H1 (cell line): Measurements from ENCODE around the gene BICRAL. TPM values are rescaled to one million over a fixed set of nuclear protein-coding genes. Genes with fewer than 3 reads are reported as not detected.

ENCODE experiments used
- CTCF ChIA-PET: fragments of 300-600 bp; sonication (Branson Sonifier 250); formaldehyde crosslinking; loops from one replicate; lab custom pipeline; 2021; ENCODE audit not compliant: partially characterized antibody; lab: Charles Lee
- POLR2A ChIA-PET: fragments of 300-600 bp; sonication (Branson Sonifier 250); formaldehyde crosslinking; loops from one replicate; lab custom pipeline; 2021; ENCODE audit warnings: inconsistent platforms; ENCODE audit not compliant: partially characterized antibody; lab: Charles Lee
- DNase-seq, 2 experiments: peaks; one replicate each; pipeline versions ENCODE4 v3.0.0 to v3.0.0-alpha.2; 2010 to 2022; ENCODE audit warnings: low spot score in 2 of 2, low read depth in 1 of 2, mixed read lengths in 1 of 2
- FAIRE-seq: peaks from 2 replicates; lab custom pipeline; 2011; peaks lifted over from hg19 to GRCh38; lab: Jason Lieb, UNC
- H2AFZ ChIP-seq: 2 replicates; pipeline ENCODE4 v1.8.1; 2012; ENCODE audit warnings: low read length, inconsistent platforms
- H2AK5ac ChIP-seq: 2 replicates; pipeline ENCODE4 v1.6.1; 2013; ENCODE audit warnings: low read depth, low read length
- H2BK120ac ChIP-seq: replicated peaks from 2 replicates; pipeline ENCODE3; 2013; ENCODE audit warnings: low read depth, low read length, inconsistent platforms
- H2BK12ac ChIP-seq: 2 replicates; pipeline ENCODE4 v1.6.1; 2013; ENCODE audit warnings: low read depth, low read length
- H2BK15ac ChIP-seq: 2 replicates; pipeline ENCODE4 v1.6.1; 2013; ENCODE audit warnings: low read length
- H2BK20ac ChIP-seq: 2 replicates; pipeline ENCODE4 v1.6.1; 2013; ENCODE audit warnings: low read length
- H2BK5ac ChIP-seq: 2 replicates; pipeline ENCODE4 v1.6.1; 2013; ENCODE audit warnings: low read depth, low read length
- H3K14ac ChIP-seq: 2 replicates; pipeline ENCODE4 v1.6.1; 2013; ENCODE audit warnings: inconsistent platforms; ENCODE audit not compliant: insufficient read length
- H3K18ac ChIP-seq: 2 replicates; pipeline ENCODE4 v1.6.1; 2013; ENCODE audit warnings: low read length; ENCODE audit errors: extremely low read depth
- H3K23ac ChIP-seq: 2 replicates; pipeline ENCODE4 v1.6.1; 2013; ENCODE audit warnings: inconsistent platforms; ENCODE audit not compliant: insufficient read length
- H3K23me2 ChIP-seq: 2 replicates; pipeline ENCODE4 v1.6.1; 2013; ENCODE audit warnings: low read depth, low read length
- H3K27ac ChIP-seq: 2 replicates; pipeline ENCODE4 v1.6.1; 2011; ENCODE audit warnings: low read depth, low read length, inconsistent platforms
- H3K27me3 ChIP-seq, 4 experiments: replicated peaks in 1 of 4; 1 replicate in 1 of 4; 2 replicates in 3 of 4; pipeline versions ENCODE4 v1.6.1 to v1.8.1; 2011 to 2013; ENCODE audit warnings: low read length in 3 of 4, mild to moderate bottlenecking in 3 of 4, inconsistent platforms in 2 of 4, mixed read lengths in 2 of 4, moderate library complexity in 1 of 4; ENCODE audit not compliant: control insufficient read depth in 3 of 4, insufficient read depth in 3 of 4; ENCODE audit errors: extremely low read depth in 1 of 4
- H3K36me3 ChIP-seq, 4 experiments: 2 replicates each; pipeline versions ENCODE4 v1.6.1 to v1.8.1; 2011 to 2013; ENCODE audit warnings: mild to moderate bottlenecking in 4 of 4, low read length in 3 of 4, moderate library complexity in 2 of 4, control low read depth in 1 of 4, inconsistent platforms in 1 of 4; ENCODE audit not compliant: insufficient read depth in 4 of 4, control insufficient read depth in 2 of 4
- H3K4ac ChIP-seq: replicated peaks from 2 replicates; pipeline ENCODE3; 2013; ENCODE audit warnings: low read length, low read depth, mixed read lengths, inconsistent platforms; ENCODE audit not compliant: insufficient read length
- H3K4me1 ChIP-seq, 4 experiments: replicated peaks in 1 of 4; 1 replicate in 1 of 4; 2 replicates in 3 of 4; pipeline versions ENCODE4 v1.6.1 to v1.8.1; 2011 to 2013; ENCODE audit warnings: low read length in 3 of 4, inconsistent platforms in 2 of 4, mixed read lengths in 1 of 4; ENCODE audit not compliant: insufficient read depth in 4 of 4, control insufficient read depth in 3 of 4
- H3K4me2 ChIP-seq, 2 experiments: 2 replicates each; pipeline versions ENCODE4 v1.6.1 to v1.8.1; 2011 to 2013; ENCODE audit warnings: low read depth in 2 of 2, low read length in 2 of 2, control low read depth in 1 of 2, inconsistent platforms in 1 of 2, mild to moderate bottlenecking in 1 of 2; ENCODE audit not compliant: insufficient read depth in 1 of 2
- H3K4me3 ChIP-seq, 4 experiments: fragments of 200-600, 300-600 bp in 1 of 4; sonication (generic), shearing (Covaris generic), sonication (Bioruptor Twin) in 1 of 4; 2 replicates each; pipeline versions ENCODE4 v1.5.1 to v1.8.1; 2011 to 2016; ENCODE audit warnings: low read length in 4 of 4, low read depth in 3 of 4, control low read depth in 2 of 4, inconsistent platforms in 2 of 4, mild to moderate bottlenecking in 2 of 4, mixed read lengths in 1 of 4, moderate library complexity in 1 of 4; ENCODE audit not compliant: insufficient read depth in 2 of 4; ENCODE audit errors: extremely low read depth in 1 of 4
- H3K56ac ChIP-seq: replicated peaks from 2 replicates; pipeline ENCODE3; 2013; ENCODE audit warnings: low read depth, mild to moderate bottlenecking, mixed read lengths, low read length, inconsistent platforms; ENCODE audit not compliant: insufficient read length
- H3K79me1 ChIP-seq: 2 replicates; pipeline ENCODE4 v1.6.1; 2013; ENCODE audit warnings: low read depth, low read length, control low read depth
- H3K79me2 ChIP-seq, 2 experiments: 2 replicates each; pipeline versions ENCODE4 v1.6.1 to v1.8.1; 2012 to 2013; ENCODE audit warnings: low read length in 2 of 2, mild to moderate bottlenecking in 2 of 2, inconsistent platforms in 1 of 2; ENCODE audit not compliant: insufficient read depth in 2 of 2, control insufficient read depth in 1 of 2
- H3K9ac ChIP-seq, 4 experiments: replicated peaks in 1 of 4; 1 replicate in 1 of 4; 2 replicates in 3 of 4; pipeline versions ENCODE4 v1.6.1 to v1.8.1; 2011 to 2013; ENCODE audit warnings: low read depth in 3 of 4, low read length in 3 of 4, control low read depth in 2 of 4, mild to moderate bottlenecking in 2 of 4, moderate library complexity in 2 of 4, inconsistent platforms in 1 of 4; ENCODE audit errors: extremely low read depth in 1 of 4
- H3K9me3 ChIP-seq, 2 experiments: 2 replicates each; pipeline versions ENCODE4 v1.6.1 to v1.8.1; 2012 to 2013; ENCODE audit warnings: mild to moderate bottlenecking in 2 of 2, moderate library complexity in 2 of 2, control low read depth in 1 of 2, inconsistent platforms in 1 of 2, low read depth in 1 of 2, low read length in 1 of 2, mixed read lengths in 1 of 2; ENCODE audit not compliant: insufficient read depth in 2 of 2
- H4K20me1 ChIP-seq, 2 experiments: replicated peaks in 1 of 2; 2 replicates each; pipeline versions ENCODE3 to v1.8.1; 2011 to 2013; ENCODE audit warnings: inconsistent platforms in 2 of 2, low read length in 2 of 2, mild to moderate bottlenecking in 1 of 2; ENCODE audit not compliant: insufficient read depth in 2 of 2, control insufficient read depth in 1 of 2
- H4K5ac ChIP-seq: 2 replicates; pipeline ENCODE4 v1.6.1; 2013; ENCODE audit warnings: low read length, low read depth, mixed read lengths, inconsistent platforms; ENCODE audit not compliant: insufficient read length
- H4K8ac ChIP-seq: 2 replicates; pipeline ENCODE4 v1.8.0; 2013; ENCODE audit warnings: mild to moderate bottlenecking, moderate library complexity, low read length, inconsistent platforms; ENCODE audit not compliant: insufficient read depth; ENCODE audit errors: extremely low read depth
- H4K91ac ChIP-seq: replicated peaks from 2 replicates; pipeline ENCODE3; 2013; ENCODE audit warnings: low read length, mixed read lengths, inconsistent platforms; ENCODE audit not compliant: insufficient read length
- BCL11A ChIP-seq, 2 experiments: IDR thresholded peaks; one replicate each; pipeline ENCODE4 v1.6.1; 2011; ENCODE audit warnings: low read depth in 2 of 2, low read length in 2 of 2, mild to moderate bottlenecking in 2 of 2
- CBX5 ChIP-seq: fragments of 300-800, 300-1000 bp; sonication (generic); IDR thresholded peaks from 2 replicates; pipeline ENCODE4 v1.7.1; 2016; ENCODE audit warnings: antibody characterized with exemption, low read length, low read depth
- EGR1 ChIP-seq: IDR thresholded peaks from 2 replicates; pipeline ENCODE4 v1.6.1; 2011; ENCODE audit warnings: low read depth, low read length, borderline replicate concordance
- JUN ChIP-seq: IDR thresholded peaks from 2 replicates; pipeline ENCODE4 v1.6.1; 2011; ENCODE audit warnings: low read depth, mild to moderate bottlenecking, improper control_type of control experiment, low read length
- NANOG ChIP-seq: IDR thresholded peaks from 2 replicates; pipeline ENCODE4 v1.6.1; 2011; ENCODE audit warnings: low read length, low read depth, mild to moderate bottlenecking, inconsistent platforms; ENCODE audit not compliant: insufficient read depth, poor library complexity, severe bottlenecking
- SRF ChIP-seq: IDR thresholded peaks from 2 replicates; pipeline ENCODE4 v1.6.1; 2011; ENCODE audit warnings: mild to moderate bottlenecking, low read depth, low read length, moderate library complexity
- WGBS, 2 experiments: shearing (Covaris generic) in 1 of 2; methylation state at CpG; one replicate each; pipeline versions ENCODE4 v1.1.6 to v1.1.7; 2013 to 2015; ENCODE audit warnings: low lambda C conversion rate in 2 of 2, mixed read lengths in 2 of 2, inconsistent platforms in 1 of 2, low coverage in 1 of 2, missing lambda C conversion rate in 1 of 2; ENCODE audit not compliant: insufficient replicate concordance in 2 of 2, insufficient coverage in 1 of 2, insufficient read length in 1 of 2; ENCODE audit errors: extremely low coverage in 1 of 2, missing lambda C conversion rate in 1 of 2; 5-methylcytosine and 5-hydroxymethylcytosine counted together
- polyA plus RNA-seq, 7 experiments: library from polyadenylated mRNA; depleted of rRNA in 3 of 7; stranded (reverse) in 5 of 7; unstranded in 2 of 7; fragments of >200 nt in 5 of 7; fragments of 200-250 nt in 2 of 7; gene quantifications; 1 replicate in 5 of 7; 2 replicates in 1 of 7; 4 replicates in 1 of 7; pipeline versions ENCODE4 v1.2.1 to v1.2.3, GENCODE V29; 2011 to 2013; ENCODE audit warnings: missing spikeins in 2 of 7, mixed read lengths in 2 of 7
- total RNA-seq: library from RNA; stranded (reverse); fragmentation: NEBNext Ultra II Directional; extraction: Animal tissue kit (Norgen Biotek cat#: 25700); gene quantifications from 2 replicates; pipeline ENCODE4 v1.2.1, GENCODE V29; 2021

The BICRAL gene
- total and polyA plus RNA-seq, 2 of the 8 experiments (the other 6 are each of a cell fraction or from before 2014, with no cell fraction given): 9.4 to 12.2 TPM

GRCh38 chr6:42841844-42842584 lies 60.2 kb downstream of the BICRAL start:
- Histone ChIP-seq H3K4me3 (no peak overlapping the region), H3K23me2 (no peaks in the 10 kb centered on the region), H4K5ac (no peak overlapping the region), H4K91ac (no peak overlapping the region), H3K4me2 (no peak overlapping the region), H2AK5ac (no peak overlapping the region), H4K20me1 (peaks cover 0 to 1% of the 10 kb centered on the region in 2 experiments), H3K14ac (no peak overlapping the region), H4K8ac (no peak overlapping the region), H3K27ac (no peak overlapping the region), H2BK5ac (no peak overlapping the region), H3K18ac (no peak overlapping the region), H3K56ac (no peak overlapping the region), H3K79me1 (no peaks in the 10 kb centered on the region; the same call in 1 of the 2 replicates), H3K23ac (no peak overlapping the region), H3K9ac (no peak overlapping the region), H2BK20ac (no peak overlapping the region), H3K4ac (no peak overlapping the region), H3K9me3 (no peaks in the 10 kb centered on the region; a peak in 1 of 4 replicates), H2BK12ac (no peak overlapping the region), H3K27me3 (no peaks in the 10 kb centered on the region), H2AFZ (no peak overlapping the region), H2BK120ac (no peak overlapping the region), H3K36me3 (peaks cover 0 to 3% (median 0%) of the 10 kb centered on the region in 4 experiments; a peak in 1 of 8 replicates), H2BK15ac (no peak overlapping the region), H3K4me1 (no peaks in the 10 kb centered on the region), H3K79me2 (0 out of 4 replicates have a peak, but pooled peaks cover 0 to 3% of the 10 kb centered on the region in 2 experiments)
- no peak for FAIRE-seq
- 97% methylated on average over 6 of the region's 6 CpGs; no CpG with 5 or more reads in 1 of the 2 experiments for WGBS, 2 experiments
- TF ChIP-seq NANOG (no peak), BCL11A (IDR thresholded peaks at IDR 0.05; ENCODE audit: low read depth in 2 of 2, low read length in 2 of 2) (no peak), SRF (no peak), EGR1 (no peak), CBX5 (no peak), JUN (no peak)
- ChIA-PET POLR2A (interaction anchor here (1.1 to 1.5 kb wide), 3 partner anchors 10 to 37 kb away, joined by 3 to 4 read pairs (median 3); partner anchors contain the start of gene RPL7L1), CTCF (interaction anchor here (0.8 to 1.0 kb wide), 4 partner anchors 11 to 147 kb away, joined by 3 read pairs; no protein-coding TSS in a partner anchor)
- DNase-seq: no peak
